Endothelial cell (in vitro differentiated cells): Measurements from ENCODE around the gene JADE3. TPM values are rescaled to one million over a fixed set of nuclear protein-coding genes. Genes with fewer than 3 reads are reported as not detected.

Experiments
- DNase-seq: peaks from one replicate; pipeline ENCODE4 v3.0.0; 2021; ENCODE audit warnings: low spot score
- H3K27ac Mint-ChIP-seq: one replicate; pipeline ENCODE4 v1.8.0; 2021; ENCODE audit warnings: mixed read lengths, inconsistent platforms; ENCODE audit not compliant: unreplicated experiment
- H3K27me3 Mint-ChIP-seq: one replicate; pipeline ENCODE4 v1.8.0; 2021; ENCODE audit warnings: mild to moderate bottlenecking, moderate library complexity, mixed read lengths, inconsistent platforms; ENCODE audit not compliant: unreplicated experiment
- H3K36me3 Mint-ChIP-seq: one replicate; pipeline ENCODE4 v1.8.0; 2021; ENCODE audit warnings: mild to moderate bottlenecking, low read depth, mixed read lengths, inconsistent platforms; ENCODE audit not compliant: unreplicated experiment
- H3K4me1 Mint-ChIP-seq: one replicate; pipeline ENCODE4 v1.8.0; 2021; ENCODE audit warnings: mild to moderate bottlenecking, mixed read lengths, inconsistent platforms; ENCODE audit not compliant: unreplicated experiment
- H3K4me3 Mint-ChIP-seq: one replicate; pipeline ENCODE4 v1.8.0; 2021; ENCODE audit warnings: mild to moderate bottlenecking, mixed read lengths, inconsistent platforms; ENCODE audit not compliant: unreplicated experiment
- H3K9me3 Mint-ChIP-seq: one replicate; pipeline ENCODE4 v1.8.0; 2021; ENCODE audit warnings: mixed read lengths, inconsistent platforms; ENCODE audit not compliant: unreplicated experiment
- CTCF ChIP-seq: fragments of 200-600 bp; sonication (generic); IDR thresholded peaks from one replicate; pipeline ENCODE4 v1.5.0; 2021; ENCODE audit warnings: antibody characterized with exemption; ENCODE audit not compliant: unreplicated experiment
- total RNA-seq: library from RNA; stranded (reverse); fragmentation: NEBNext Ultra II Directional; extraction: Animal tissue kit (Norgen Biotek cat#: 25700); gene quantifications from one replicate; pipeline ENCODE4 v1.2.1, GENCODE V29; 2021; ENCODE audit not compliant: unreplicated experiment

Gene JADE3
- total RNA-seq, 1 donor from 2014 or later, result 17.4 TPM

- no peaks in the 10 kb centered on the region for H3K9me3 Mint-ChIP-seq
- peak overlapping the region; percentile 84 for H3K27ac Mint-ChIP-seq
- H3K4me1 Mint-ChIP-seq, result peaks cover 12% of the 10 kb centered on the region
- peak; percentile 4 for DNase-seq
- H3K4me3 Mint-ChIP-seq, result peak overlapping the region; percentile 95
- no peak for TF ChIP-seq CTCF
- H3K27me3 Mint-ChIP-seq, result no peaks in the 10 kb centered on the region
- no peaks in the 10 kb centered on the region for H3K36me3 Mint-ChIP-seq
Observed at GRCh38 chrX:46913667-46914066, 1.4 kb downstream of the JADE3 start.

DNA sequence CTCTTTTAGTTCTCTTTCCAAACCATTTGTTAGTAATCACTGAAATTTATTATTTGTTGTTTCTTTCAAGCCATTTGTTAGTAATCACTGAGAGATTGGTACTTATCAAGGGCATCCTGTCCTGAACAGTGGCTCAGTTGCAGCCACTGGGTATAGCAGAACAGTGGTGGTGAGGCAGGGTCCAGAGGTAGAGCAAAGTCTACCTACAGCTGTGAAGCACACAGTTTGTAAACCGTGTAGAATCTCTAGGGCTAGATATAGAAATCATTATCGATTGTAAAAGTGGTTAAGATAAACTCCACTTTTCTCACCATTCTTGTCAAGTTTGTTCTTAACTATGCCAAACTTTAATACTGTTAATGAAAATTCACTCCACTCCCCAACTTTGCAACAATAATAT, 4.1 kb downstream of the JADE3 start:
- H3K9me3 Mint-ChIP-seq, result no peaks in the 10 kb centered on the region
- no peak for DNase-seq
- no peaks in the 10 kb centered on the region for H3K36me3 Mint-ChIP-seq
- H3K27ac Mint-ChIP-seq, result no peak overlapping the region
- no peak overlapping the region for H3K4me3 Mint-ChIP-seq
- H3K4me1 Mint-ChIP-seq, result peaks cover 12% of the 10 kb centered on the region
- H3K27me3 Mint-ChIP-seq, result no peaks in the 10 kb centered on the region
- no peak for TF ChIP-seq CTCF

DNA sequence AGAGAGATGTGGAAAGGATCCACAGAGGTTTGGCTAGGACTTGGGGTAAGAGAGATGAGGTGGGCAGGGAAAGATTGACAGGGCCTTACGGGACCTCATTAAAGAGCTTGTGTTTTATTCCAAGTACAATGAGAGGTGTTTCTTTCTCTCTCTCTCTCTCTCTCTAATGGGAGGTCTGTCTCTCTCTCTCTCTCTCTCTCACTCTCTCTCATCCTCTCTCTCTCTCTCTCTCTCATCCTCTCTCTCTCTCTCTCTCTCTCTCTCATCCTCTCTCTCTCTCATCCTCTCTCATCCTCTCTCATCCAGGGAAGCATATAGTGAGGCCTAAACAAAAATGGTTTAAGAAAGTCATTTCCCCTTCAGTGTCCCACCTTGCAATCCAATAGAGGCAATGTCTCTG, 5.4 kb downstream of the JADE3 start:
- Mint-ChIP-seq H3K9me3 (no peaks in the 10 kb centered on the region), H3K27ac (no peak overlapping the region), H3K4me3 (no peak overlapping the region), H3K27me3 (peaks cover 3% of the 10 kb centered on the region), H3K36me3 (no peaks in the 10 kb centered on the region), H3K4me1 (peaks cover 16% of the 10 kb centered on the region)
- no peak for TF ChIP-seq CTCF
- DNase-seq, result no peak

GRCh38 chrX:46918434-46918833, 6.2 kb downstream of the JADE3 start:
- no peak for TF ChIP-seq CTCF
- no peaks in the 10 kb centered on the region for H3K36me3 Mint-ChIP-seq
- peaks cover 16% of the 10 kb centered on the region for H3K4me1 Mint-ChIP-seq
- no peak overlapping the region for H3K4me3 Mint-ChIP-seq
- H3K9me3 Mint-ChIP-seq, result no peaks in the 10 kb centered on the region
- DNase-seq, result no peak
- peaks cover 3% of the 10 kb centered on the region for H3K27me3 Mint-ChIP-seq
- H3K27ac Mint-ChIP-seq, result no peak overlapping the region

GRCh38 chrX:46920235-46920634, 8.0 kb downstream of the JADE3 start:
- H3K36me3 Mint-ChIP-seq, result no peaks in the 10 kb centered on the region
- no peak for TF ChIP-seq CTCF

More at GRCh38 chrX:46920235-46920634, 8.0 kb downstream of the JADE3 start:
- Mint-ChIP-seq H3K27me3 (peaks cover 3% of the 10 kb centered on the region), H3K27ac (no peak overlapping the region), H3K4me3 (no peak overlapping the region), H3K9me3 (no peaks in the 10 kb centered on the region), H3K4me1 (peaks cover 9% of the 10 kb centered on the region)
- DNase-seq, result no peak
